ENCODE data around the gene RYR1. TPM values are rescaled to one million over a fixed set of nuclear protein-coding genes. Genes with fewer than 3 reads are reported as not detected.

RYR1 gene
- total and polyA plus RNA-seq, 2 donors from 2014 or later = 0.69 to 2.8 TPM

DNA sequence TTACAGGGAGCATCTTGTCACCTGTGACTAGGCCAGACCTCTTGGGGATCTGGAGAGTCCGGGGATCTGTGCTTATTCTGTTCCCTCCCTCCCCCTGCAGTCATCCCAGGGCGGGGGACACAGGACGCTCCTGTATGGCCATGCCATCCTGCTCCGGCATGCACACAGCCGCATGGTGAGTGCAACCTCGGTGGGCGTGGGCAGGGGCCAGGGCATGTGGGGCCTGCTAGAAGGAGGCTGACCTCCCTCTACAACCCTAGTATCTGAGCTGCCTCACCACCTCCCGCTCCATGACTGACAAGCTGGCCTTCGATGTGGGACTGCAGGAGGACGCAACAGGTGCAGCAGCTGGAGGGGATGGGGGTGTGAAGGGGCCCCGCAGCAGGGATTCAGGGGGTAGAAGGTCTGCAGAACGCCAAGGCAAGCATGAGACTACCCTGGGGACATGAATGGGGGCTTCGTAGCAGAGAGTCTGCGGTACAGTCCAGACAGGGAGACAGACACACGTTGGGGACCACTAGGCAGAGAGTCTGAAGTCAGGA, 10.0 kb downstream of the RYR1 start:
- DNase-seq (no peak), FAIRE-seq (no peak)
- Histone ChIP-seq H3K36me3 (ENCODE audit: control insufficient read depth in 2 of 3, insufficient read depth in 3 of 3, low read length in 3 of 3) (no peaks in the 10 kb centered on the region), H3K9ac (ENCODE audit: low read length in 3 of 3) (no peak overlapping the region), H3K4me3 (ENCODE audit: low read length in 3 of 3) (no peak overlapping the region), H3K27ac (ENCODE audit: low read depth in 2 of 2, low read length in 2 of 2) (no peak overlapping the region), H3K4me1 (ENCODE audit: control insufficient read depth in 2 of 3, insufficient read depth in 2 of 3, low read depth in 1 of 3, low read length in 3 of 3) (no peaks in the 10 kb centered on the region), H3K9me3 (ENCODE audit: control insufficient read depth in 2 of 3, insufficient read depth in 1 of 3, low read length in 3 of 3) (no peaks in the 10 kb centered on the region), H3K27me3 (ENCODE audit: control insufficient read depth, insufficient read depth, low read length) (no peaks in the 10 kb centered on the region)
- intact Hi-C loops (cut with DNase I) = no loop called here
- TF ChIP-seq, protein P1, sequence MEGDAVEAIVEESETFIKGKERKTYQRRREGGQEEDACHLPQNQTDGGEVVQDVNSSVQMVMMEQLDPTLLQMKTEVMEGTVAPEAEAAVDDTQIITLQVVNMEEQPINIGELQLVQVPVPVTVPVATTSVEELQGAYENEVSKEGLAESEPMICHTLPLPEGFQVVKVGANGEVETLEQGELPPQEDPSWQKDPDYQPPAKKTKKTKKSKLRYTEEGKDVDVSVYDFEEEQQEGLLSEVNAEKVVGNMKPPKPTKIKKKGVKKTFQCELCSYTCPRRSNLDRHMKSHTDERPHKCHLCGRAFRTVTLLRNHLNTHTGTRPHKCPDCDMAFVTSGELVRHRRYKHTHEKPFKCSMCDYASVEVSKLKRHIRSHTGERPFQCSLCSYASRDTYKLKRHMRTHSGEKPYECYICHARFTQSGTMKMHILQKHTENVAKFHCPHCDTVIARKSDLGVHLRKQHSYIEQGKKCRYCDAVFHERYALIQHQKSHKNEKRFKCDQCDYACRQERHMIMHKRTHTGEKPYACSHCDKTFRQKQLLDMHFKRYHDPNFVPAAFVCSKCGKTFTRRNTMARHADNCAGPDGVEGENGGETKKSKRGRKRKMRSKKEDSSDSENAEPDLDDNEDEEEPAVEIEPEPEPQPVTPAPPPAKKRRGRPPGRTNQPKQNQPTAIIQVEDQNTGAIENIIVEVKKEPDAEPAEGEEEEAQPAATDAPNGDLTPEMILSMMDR (IDR thresholded peaks at IDR 0.05; ENCODE audit: borderline replicate concordance, extremely low read depth, insufficient read depth) = no peak

DNA sequence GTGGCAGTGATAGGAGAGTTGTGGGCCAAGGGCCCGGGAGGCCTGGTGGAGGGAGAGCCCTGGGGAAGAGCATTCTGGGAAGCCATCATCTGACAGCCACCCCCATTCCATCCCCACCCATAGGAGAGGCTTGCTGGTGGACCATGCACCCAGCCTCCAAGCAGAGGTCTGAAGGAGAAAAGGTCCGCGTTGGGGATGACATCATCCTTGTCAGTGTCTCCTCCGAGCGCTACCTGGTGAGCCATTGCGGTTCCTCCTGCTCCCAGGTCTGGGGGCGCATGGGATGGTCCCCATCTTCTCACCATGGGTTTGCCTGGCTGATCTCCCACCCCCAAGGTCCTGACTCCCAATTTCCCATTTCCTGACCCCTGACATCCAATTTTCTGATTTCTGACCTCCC, 10.5 kb downstream of the RYR1 start:
- Histone ChIP-seq H3K4me3 (ENCODE audit: low read length in 3 of 3) (no peak overlapping the region), H3K9ac (ENCODE audit: low read length in 3 of 3) (no peak overlapping the region), H3K27me3 (ENCODE audit: control insufficient read depth, insufficient read depth, low read length) (no peaks in the 10 kb centered on the region), H3K9me3 (ENCODE audit: control insufficient read depth in 2 of 3, insufficient read depth in 1 of 3, low read length in 3 of 3) (no peaks in the 10 kb centered on the region), H3K36me3 (ENCODE audit: control insufficient read depth in 2 of 3, insufficient read depth in 3 of 3, low read length in 3 of 3) (no peaks in the 10 kb centered on the region), H3K27ac (ENCODE audit: low read depth in 2 of 2, low read length in 2 of 2) (no peak overlapping the region), H3K4me1 (ENCODE audit: control insufficient read depth in 2 of 3, insufficient read depth in 2 of 3, low read depth in 1 of 3, low read length in 3 of 3) (no peaks in the 10 kb centered on the region)
- TF ChIP-seq, protein P1 (IDR thresholded peaks at IDR 0.05; ENCODE audit: borderline replicate concordance, extremely low read depth, insufficient read depth) = no peak
- no peak for DNase-seq
- no peak for FAIRE-seq
- intact Hi-C loops (cut with DNase I) = no loop called here

DNA sequence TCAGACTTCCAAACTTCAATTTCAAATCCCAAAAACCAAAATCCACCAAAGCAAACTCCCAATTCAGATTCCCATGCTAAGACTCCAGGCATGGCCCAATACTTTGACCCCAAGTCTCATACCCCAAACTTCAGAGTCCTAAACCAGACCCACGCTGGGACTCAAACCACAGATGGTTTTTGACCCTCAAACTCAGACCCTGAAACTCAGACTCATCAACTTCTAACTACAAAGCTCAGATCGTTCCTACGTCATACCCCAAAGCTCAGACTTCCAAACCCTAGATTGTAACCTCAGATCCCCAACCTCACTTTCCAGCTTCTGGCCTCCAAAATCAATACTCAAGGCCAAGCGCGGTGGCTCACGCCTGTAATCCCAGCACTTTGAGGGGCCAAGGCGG, 11.9 kb downstream of the RYR1 start:
- H3K4me1 ChIP-seq (ENCODE audit: control insufficient read depth in 2 of 3, insufficient read depth in 2 of 3, low read depth in 1 of 3, low read length in 3 of 3) = no peaks in the 10 kb centered on the region
- H3K9ac ChIP-seq (ENCODE audit: low read length in 3 of 3) = no peak overlapping the region
- H3K36me3 ChIP-seq (ENCODE audit: control insufficient read depth in 2 of 3, insufficient read depth in 3 of 3, low read length in 3 of 3) = no peaks in the 10 kb centered on the region
- intact Hi-C loops (cut with DNase I) = no loop called here
- DNase-seq (no peak), FAIRE-seq (no peak)
- H3K4me3 ChIP-seq (ENCODE audit: low read length in 3 of 3) = no peak overlapping the region
- H3K27ac ChIP-seq (ENCODE audit: low read depth in 2 of 2, low read length in 2 of 2) = no peak overlapping the region
- TF ChIP-seq, protein P1 (IDR thresholded peaks at IDR 0.05; ENCODE audit: borderline replicate concordance, extremely low read depth, insufficient read depth) = no peak
- no peaks in the 10 kb centered on the region for H3K27me3 ChIP-seq (ENCODE audit: control insufficient read depth, insufficient read depth, low read length)
- H3K9me3 ChIP-seq (ENCODE audit: control insufficient read depth in 2 of 3, insufficient read depth in 1 of 3, low read length in 3 of 3) = no peaks in the 10 kb centered on the region

DNA sequence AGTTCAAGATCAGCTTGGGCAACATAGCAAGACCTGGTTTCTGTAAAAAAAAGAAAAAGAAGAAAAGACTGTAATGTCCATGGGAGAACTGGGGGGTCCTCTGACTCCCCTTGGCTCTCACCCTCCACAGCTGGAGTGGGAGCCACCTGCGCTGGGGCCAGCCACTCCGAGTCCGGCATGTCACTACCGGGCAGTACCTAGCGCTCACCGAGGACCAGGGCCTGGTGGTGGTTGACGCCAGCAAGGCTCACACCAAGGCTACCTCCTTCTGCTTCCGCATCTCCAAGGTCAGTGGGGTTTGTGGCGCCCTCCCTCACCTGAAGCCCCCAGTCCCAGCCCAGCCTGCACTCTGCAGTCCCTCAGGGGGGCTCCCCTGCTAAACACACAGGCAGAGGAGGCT, 14.7 kb downstream of the RYR1 start:
- FAIRE-seq = no peak
- no peak for DNase-seq
- intact Hi-C loops (cut with DNase I) = no loop called here

More for the DNA sequence above, 14.7 kb downstream of the RYR1 start:
- Histone ChIP-seq H3K36me3 (ENCODE audit: control insufficient read depth in 2 of 3, insufficient read depth in 3 of 3, low read length in 3 of 3) (no peaks in the 10 kb centered on the region), H3K27ac (ENCODE audit: low read depth in 2 of 2, low read length in 2 of 2) (no peak overlapping the region), H3K27me3 (ENCODE audit: control insufficient read depth, insufficient read depth, low read length) (no peaks in the 10 kb centered on the region), H3K4me1 (ENCODE audit: control insufficient read depth in 2 of 3, insufficient read depth in 2 of 3, low read depth in 1 of 3, low read length in 3 of 3) (no peaks in the 10 kb centered on the region), H3K9me3 (ENCODE audit: control insufficient read depth in 2 of 3, insufficient read depth in 1 of 3, low read length in 3 of 3) (no peaks in the 10 kb centered on the region), H3K4me3 (ENCODE audit: low read length in 3 of 3) (no peak overlapping the region), H3K9ac (ENCODE audit: low read length in 3 of 3) (no peak overlapping the region)
- TF ChIP-seq, protein P1 (IDR thresholded peaks at IDR 0.05; ENCODE audit: borderline replicate concordance, extremely low read depth, insufficient read depth) = no peak
